Body of pancreas (tissue), 4 donors: ENCODE results near the gene DYNLT4. TPM values are rescaled to one million over a fixed set of nuclear protein-coding genes. Genes with fewer than 3 reads are reported as not detected.
"Not testable (repeated sequence)": the region's sequence is repeated elsewhere in the genome, so short reads cannot be mapped to it uniquely, and the experiment has no call there.

Experiments
- ATAC-seq: fragments of 150-250 bp; one replicate; pipeline ENCODE4 v1.9.1; 2016
- DNase-seq, 4 donors: peaks; one replicate each; pipeline ENCODE4 v3.0.0-alpha.2; 2019
- H3K27ac ChIP-seq, 4 donors: fragments of 200-600 bp; sonication (generic); 1 replicate in 3 of 4; 2 replicates in 1 of 4; pipeline versions ENCODE4 v1.5.1 to v1.6.1; 2016 to 2019; ENCODE audit warnings: mild to moderate bottlenecking in 1 of 4, mixed read lengths in 1 of 4, moderate library complexity in 1 of 4
- H3K27me3 ChIP-seq, 2 donors: fragments of 200-600 bp; sonication (generic); one replicate each; pipeline ENCODE4 v1.6.0; 2016; ENCODE audit warnings: mild to moderate bottlenecking in 1 of 2
- H3K36me3 ChIP-seq, 2 donors: fragments of 200-600 bp; sonication (generic); replicated peaks in 1 of 2; 2 replicates each; pipeline ENCODE4 v1.5.1; 2016; ENCODE audit warnings: low read depth in 2 of 2; ENCODE audit not compliant: insufficient read depth in 1 of 2
- H3K4me1 ChIP-seq: fragments of 200-600 bp; sonication (generic); one replicate; pipeline ENCODE4 v1.6.0; 2016
- H3K4me3 ChIP-seq, 2 donors: fragments of 200-600 bp; sonication (generic); 1 replicate in 1 of 2; 2 replicates in 1 of 2; pipeline ENCODE4 v1.5.1; 2016 to 2019
- H3K9me3 ChIP-seq, 3 donors: fragments of 200-600 bp; sonication (generic); 1 replicate in 2 of 3; 2 replicates in 1 of 3; pipeline ENCODE4 v1.5.1; 2016
- POLR2A ChIP-seq, 3 donors: fragments of 450-650 bp; IDR thresholded peaks; one replicate each; pipeline ENCODE4 v1.6.1; 2016; ENCODE audit warnings: antibody characterized with exemption in 3 of 3, mild to moderate bottlenecking in 2 of 3
- WGBS, 2 donors: methylation state at CpG; one replicate each; pipeline ENCODE4 v1.1.5; 2017; 5-methylcytosine and 5-hydroxymethylcytosine counted together
- intact Hi-C: fragments of 100-400 bp; cut with DNase I; formaldehyde crosslinking; loops from one replicate; pipeline ENCODE4 v1.15.1; 2023
- total RNA-seq, 2 donors: library from RNA; depleted of rRNA; stranded (reverse); fragments of >200 nt; gene quantifications; one replicate each; pipeline ENCODE4 v1.1.0, GENCODE V29; 2016
- TF ChIP-seq, protein P1 (sequence below), 7 experiments: fragments of 450-650 bp in 4 of 7; fragments of 200-600 bp in 3 of 7; sonication (generic) in 3 of 7; IDR thresholded peaks; one replicate each; pipeline ENCODE4 v1.5.1; 2016 to 2019; ENCODE audit warnings: antibody characterized with exemption in 7 of 7

The DYNLT4 gene
- total RNA-seq, 2 donors from 2014 or later, result 2.9 TPM; not detected in 1

DNA sequence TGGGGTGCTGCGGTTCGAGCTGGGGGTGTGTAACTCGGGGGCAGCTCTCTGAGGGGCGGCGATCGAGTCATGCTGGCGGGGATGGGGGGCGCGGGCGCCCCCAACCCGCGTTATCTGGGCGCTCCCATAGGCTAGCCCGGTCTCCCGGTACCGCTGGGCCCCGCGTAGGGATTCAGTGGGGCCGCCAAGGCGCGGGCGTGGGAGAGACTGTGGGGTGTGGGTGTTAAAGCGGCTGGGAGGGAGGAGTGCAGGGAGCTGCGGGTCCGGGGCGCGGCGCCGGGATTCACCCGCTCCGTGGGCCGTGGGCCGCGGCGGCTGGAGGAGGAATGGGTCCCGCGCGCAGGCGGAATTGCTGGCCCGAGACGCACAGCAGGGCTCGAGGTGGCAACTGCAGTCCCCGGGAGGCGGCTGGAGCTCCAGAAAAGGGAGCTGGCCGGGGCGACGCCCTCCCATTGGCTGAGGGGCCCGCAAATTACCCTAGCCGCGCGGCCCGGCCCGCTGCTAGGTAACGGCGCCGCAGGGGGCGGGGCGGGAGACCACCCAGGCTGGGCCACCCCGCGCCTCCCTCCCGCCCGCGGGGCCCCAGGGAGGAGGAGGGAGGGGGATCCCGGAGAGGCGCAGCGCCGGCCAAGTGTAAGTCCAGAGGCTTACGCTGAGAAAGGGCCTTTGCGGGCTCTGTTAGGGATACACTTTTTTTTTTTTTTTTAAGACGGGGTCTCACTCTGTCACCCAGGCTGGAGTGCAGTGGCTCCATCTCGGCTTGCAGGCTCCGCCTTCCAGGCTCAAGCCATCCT is 35.9 kb upstream of the DYNLT4 start, which contains the start of gene PTCH2:
PTCH2 (minus strand) TSS at position 392 of the 794 bp plus-strand sequence; CDS start at position 71, 321 bp downstream.
- intact Hi-C loops, result no loop called here
- ATAC-seq (peak; percentile 80), DNase-seq (peak; percentile 42 to 70 (median 62))
- peak within 1 kb of the TSS; percentile 0 to 11 for H3K4me3 ChIP-seq
- peak within 1 kb of the TSS in 1 of 4 donors; percentile 10 for H3K27ac ChIP-seq
- H3K27me3 ChIP-seq, result no peaks in the 10 kb centered on the region
- peak in 2 of 3 donors; percentile 16 to 17 for TF ChIP-seq POLR2A (IDR thresholded peaks at IDR 0.05)
- TF ChIP-seq, protein P1, sequence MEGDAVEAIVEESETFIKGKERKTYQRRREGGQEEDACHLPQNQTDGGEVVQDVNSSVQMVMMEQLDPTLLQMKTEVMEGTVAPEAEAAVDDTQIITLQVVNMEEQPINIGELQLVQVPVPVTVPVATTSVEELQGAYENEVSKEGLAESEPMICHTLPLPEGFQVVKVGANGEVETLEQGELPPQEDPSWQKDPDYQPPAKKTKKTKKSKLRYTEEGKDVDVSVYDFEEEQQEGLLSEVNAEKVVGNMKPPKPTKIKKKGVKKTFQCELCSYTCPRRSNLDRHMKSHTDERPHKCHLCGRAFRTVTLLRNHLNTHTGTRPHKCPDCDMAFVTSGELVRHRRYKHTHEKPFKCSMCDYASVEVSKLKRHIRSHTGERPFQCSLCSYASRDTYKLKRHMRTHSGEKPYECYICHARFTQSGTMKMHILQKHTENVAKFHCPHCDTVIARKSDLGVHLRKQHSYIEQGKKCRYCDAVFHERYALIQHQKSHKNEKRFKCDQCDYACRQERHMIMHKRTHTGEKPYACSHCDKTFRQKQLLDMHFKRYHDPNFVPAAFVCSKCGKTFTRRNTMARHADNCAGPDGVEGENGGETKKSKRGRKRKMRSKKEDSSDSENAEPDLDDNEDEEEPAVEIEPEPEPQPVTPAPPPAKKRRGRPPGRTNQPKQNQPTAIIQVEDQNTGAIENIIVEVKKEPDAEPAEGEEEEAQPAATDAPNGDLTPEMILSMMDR (IDR thresholded peaks at IDR 0.05), result no peak
- WGBS, 2 donors, result 2 to 5% methylated on average over 13 to 57 of the region's 72 CpGs
- no peaks in the 10 kb centered on the region for H3K36me3 ChIP-seq
- H3K4me1 ChIP-seq, result peaks cover 13% of the 10 kb centered on the region
- no peaks in the 10 kb centered on the region for H3K9me3 ChIP-seq

DNA sequence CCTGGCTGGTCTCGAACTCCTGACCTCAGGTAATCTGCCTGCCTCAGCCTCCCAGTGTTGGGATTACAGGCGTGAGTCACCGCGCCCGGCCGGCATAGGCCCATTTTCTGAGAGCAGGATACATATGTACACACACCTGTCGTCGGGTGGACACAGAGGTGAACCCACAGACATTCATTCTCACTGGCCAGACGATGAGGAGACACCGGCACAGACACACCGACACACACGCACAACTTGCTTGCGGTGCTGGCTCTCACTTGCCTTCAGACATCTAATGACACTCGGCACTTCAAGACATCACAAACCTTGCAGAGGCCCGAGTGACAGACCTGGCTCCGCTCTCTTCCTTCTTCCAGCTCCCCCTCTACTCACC is 35.3 kb upstream of the DYNLT4 start:
- Histone ChIP-seq H3K27me3 (no peaks in the 10 kb centered on the region), H3K27ac (no peak overlapping the region), H3K36me3 (no peaks in the 10 kb centered on the region), H3K4me3 (peak overlapping the region; percentile 0 to 11), H3K9me3 (no peaks in the 10 kb centered on the region), H3K4me1 (peaks cover 13% of the 10 kb centered on the region)
- WGBS, 2 donors, result 61 to 68% methylated on average over 8 to 16 of the region's 16 CpGs
- ATAC-seq (no peak), DNase-seq (no peak)
- intact Hi-C loops, result no loop called here
- TF ChIP-seq POLR2A (IDR thresholded peaks at IDR 0.05), result no peak
- TF ChIP-seq, protein P1 (IDR thresholded peaks at IDR 0.05), result no peak

DNA sequence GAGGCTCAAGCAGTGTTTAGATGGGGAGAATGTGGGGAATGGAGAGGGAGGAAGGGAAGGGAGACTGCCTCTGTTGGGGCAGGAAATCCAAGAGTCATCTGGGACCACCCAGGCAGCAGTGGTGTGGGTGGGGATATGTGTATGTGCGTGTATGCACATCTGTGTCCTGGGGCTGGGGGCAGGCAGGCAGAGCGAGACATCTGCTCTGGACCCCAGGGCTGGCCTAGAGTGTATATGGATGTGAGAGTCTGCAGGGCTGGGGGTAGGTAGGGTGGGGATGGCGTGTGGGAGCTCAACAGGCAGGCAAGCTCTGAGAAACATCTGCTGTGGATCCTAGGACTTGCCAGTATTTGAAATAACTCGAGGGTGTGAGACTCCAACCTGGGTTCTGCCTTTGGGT is 32.4 kb upstream of the DYNLT4 start:
- DNase-seq (no peak), ATAC-seq (no peak)
- intact Hi-C loops, result no loop called here
- TF ChIP-seq POLR2A (IDR thresholded peaks at IDR 0.05), result no peak
- TF ChIP-seq, protein P1 (IDR thresholded peaks at IDR 0.05), result no peak
- Histone ChIP-seq H3K4me1 (peaks cover 13% of the 10 kb centered on the region), H3K36me3 (no peaks in the 10 kb centered on the region), H3K9me3 (no peaks in the 10 kb centered on the region), H3K27ac (no peak overlapping the region), H3K4me3 (no peak overlapping the region), H3K27me3 (no peaks in the 10 kb centered on the region)
- WGBS, 2 donors, result 51 to 73% methylated on average over 4 of the region's 4 CpGs

DNA sequence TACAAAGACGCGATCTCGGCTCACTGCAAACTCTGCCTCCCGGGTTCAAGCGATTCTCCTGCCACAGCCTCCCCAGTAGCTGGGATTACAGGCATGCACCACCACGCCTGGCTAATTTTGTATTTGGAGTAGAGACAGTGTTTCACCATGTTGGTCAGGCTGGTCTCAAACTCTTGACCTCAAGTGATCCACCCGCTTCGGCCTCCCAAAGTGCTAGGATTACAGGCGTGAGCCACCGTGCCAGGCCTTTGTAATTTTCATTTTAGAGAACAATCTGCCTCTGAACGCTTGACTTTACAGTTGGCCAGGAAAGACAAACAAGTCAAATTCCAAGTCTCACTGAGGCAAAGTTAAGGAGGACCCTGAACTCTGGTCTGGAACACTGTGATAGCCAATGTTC is 31.1 kb upstream of the DYNLT4 start:
- ATAC-seq, DNase-seq, intact Hi-C loops, H3K4me1 ChIP-seq, H3K27me3 ChIP-seq, H3K27ac ChIP-seq, H3K9me3 ChIP-seq, H3K36me3 ChIP-seq, H3K4me3 ChIP-seq: not testable (repeated sequence)
- WGBS, 2 donors, result 87 to 91% methylated on average over 11 of the region's 11 CpGs

DNA sequence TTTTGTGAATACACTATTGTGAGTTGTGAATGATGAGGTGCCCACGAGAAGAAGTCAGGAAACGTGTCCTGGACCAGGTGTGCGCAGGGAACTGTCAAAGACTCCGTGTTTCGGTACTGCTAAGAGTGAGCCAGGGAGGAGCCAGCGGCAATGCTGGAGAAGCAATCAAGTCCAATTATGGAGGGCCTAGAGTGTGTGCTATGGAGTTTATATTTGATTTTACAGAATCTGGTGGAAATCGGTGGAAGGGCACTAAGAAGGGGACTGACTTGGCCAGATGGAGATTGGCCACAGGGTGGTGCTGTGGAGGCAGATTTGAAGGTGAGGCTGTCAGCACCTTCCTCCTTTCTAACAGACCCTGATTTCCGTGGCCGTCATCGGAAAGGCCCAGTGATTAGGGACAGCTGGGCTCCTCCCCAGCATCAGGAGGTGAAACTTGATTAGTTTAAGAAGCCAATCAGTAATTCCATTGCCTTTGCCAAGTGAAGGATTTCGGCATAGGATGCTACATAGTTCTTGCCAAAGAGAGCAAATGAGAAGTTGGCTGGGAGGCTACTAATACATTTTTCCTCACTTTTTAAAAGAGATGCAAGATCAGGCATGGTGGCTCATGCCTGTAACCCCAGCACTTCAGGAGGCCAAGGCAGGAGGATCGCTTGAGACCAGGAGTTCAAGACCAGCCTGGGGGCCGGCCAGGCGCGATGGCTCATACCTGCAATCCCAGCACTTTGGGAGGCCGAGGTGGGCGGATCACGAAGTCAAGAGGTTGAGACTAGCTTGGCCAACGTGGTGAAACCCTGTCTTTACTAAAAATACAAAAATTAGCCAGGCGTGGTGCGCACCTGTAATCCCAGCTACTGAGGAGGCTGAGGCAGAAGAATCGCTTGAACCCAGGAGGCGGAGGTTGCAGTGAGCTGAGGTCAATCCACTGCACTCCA is 28.9 kb upstream of the DYNLT4 start:
- ATAC-seq (peak; percentile 92), DNase-seq (peak; percentile 86 to 92 (median 87))
- no peak overlapping the region for H3K27ac ChIP-seq
- no peaks in the 10 kb centered on the region for H3K27me3 ChIP-seq
- WGBS, 2 donors, result 56 to 58% methylated on average over 21 to 23 of the region's 23 CpGs
- TF ChIP-seq, protein P1 (IDR thresholded peaks at IDR 0.05), result peak; percentile 69 to 84 (median 78)
- TF ChIP-seq POLR2A (IDR thresholded peaks at IDR 0.05), result no peak
- no peaks in the 10 kb centered on the region for H3K9me3 ChIP-seq
- intact Hi-C loops, result no loop called here
- no peak overlapping the region for H3K4me3 ChIP-seq
- H3K36me3 ChIP-seq, result no peaks in the 10 kb centered on the region
- no peaks in the 10 kb centered on the region for H3K4me1 ChIP-seq
